Stimulated activated CD8-positive, alpha-beta memory T cell treated with anti-CD3 and anti-CD28 coated beads, Interleukin-15, amount 100 ng/mL, for 48 hours (primary cell): ENCODE data around the gene DNAH14.
"Not testable (repeated sequence)": the region's sequence is repeated elsewhere in the genome, so short reads cannot be mapped to it uniquely, and the experiment has no call there.

Experiments
- DNase-seq, 2 donors: peaks; one replicate each; pipeline ENCODE4 v3.0.0-alpha.2; 2020; ENCODE audit warnings: low read depth in 2 of 2

Gene DNAH14

GRCh38 chr1:225343618-225344017, 414.1 kb downstream of the DNAH14 start:
- no peak for DNase-seq

GRCh38 chr1:225347123-225347683, 417.7 kb downstream of the DNAH14 start:
- no peak for DNase-seq

- DNase-seq, result no peak
Observed at GRCh38 chr1:225348400-225348799, 418.9 kb downstream of the DNAH14 start.

- no peak for DNase-seq
Observed at GRCh38 chr1:225349826-225350225, 420.4 kb downstream of the DNAH14 start.

GRCh38 chr1:225350872-225351271, 421.4 kb downstream of the DNAH14 start:
- DNase-seq, result no peak

- no peak for DNase-seq
Observed at GRCh38 chr1:225354906-225355305, 425.4 kb downstream of the DNAH14 start.

- no peak for DNase-seq
Observed at GRCh38 chr1:225355863-225356262, 426.4 kb downstream of the DNAH14 start.

- DNase-seq, result no peak
Observed at GRCh38 chr1:225360119-225360518, 430.6 kb downstream of the DNAH14 start.

- no peak for DNase-seq
Observed at GRCh38 chr1:225361176-225361575, 431.7 kb downstream of the DNAH14 start.

GRCh38 chr1:225362805-225363204, 433.3 kb downstream of the DNAH14 start:
- no peak for DNase-seq

- no peak for DNase-seq
Observed at GRCh38 chr1:225364439-225364838, 435.0 kb downstream of the DNAH14 start.

GRCh38 chr1:225366018-225366417, 436.5 kb downstream of the DNAH14 start:
- DNase-seq, result no peak

- DNase-seq, result no peak
Observed at GRCh38 chr1:225366552-225366951, 437.1 kb downstream of the DNAH14 start.

GRCh38 chr1:225368036-225368552, 438.6 kb downstream of the DNAH14 start:
- DNase-seq, result no peak

- no peak for DNase-seq
Observed at GRCh38 chr1:225371366-225372010, 442.0 kb downstream of the DNAH14 start.

GRCh38 chr1:225373155-225373554, 443.7 kb downstream of the DNAH14 start:
- no peak for DNase-seq

- DNase-seq, result no peak
Observed at GRCh38 chr1:225374996-225375395, 445.5 kb downstream of the DNAH14 start.

- DNase-seq, result no peak
Observed at GRCh38 chr1:225378880-225379279, 449.4 kb downstream of the DNAH14 start.

- DNase-seq, result no peak
Observed at GRCh38 chr1:225380691-225381090, 451.2 kb downstream of the DNAH14 start.

- DNase-seq, result not testable (repeated sequence)
Observed at GRCh38 chr1:225386860-225387259, 457.4 kb downstream of the DNAH14 start.

GRCh38 chr1:225388372-225388771, 458.9 kb downstream of the DNAH14 start:
- no peak for DNase-seq

GRCh38 chr1:225389843-225390242, 460.4 kb downstream of the DNAH14 start:
- DNase-seq, result no peak

GRCh38 chr1:225396357-225396756, 466.9 kb downstream of the DNAH14 start:
- no peak for DNase-seq

GRCh38 chr1:225400968-225401367, 471.5 kb downstream of the DNAH14 start:
- DNase-seq, result no peak
